H9 (cell line): ENCODE results near the gene KRTAP2-1. TPM values are rescaled to one million over a fixed set of nuclear protein-coding genes. Genes with fewer than 3 reads are reported as not detected.

Experiments used
- DNase-seq: peaks from one replicate; pipeline ENCODE4 v3.0.0-alpha.2; 2017
- H2AFZ ChIP-seq: one replicate; pipeline ENCODE4 v1.6.1; 2013; ENCODE audit warnings: mild to moderate bottlenecking, low read length, control low read depth, moderate library complexity
- H2AK5ac ChIP-seq: 2 replicates; pipeline ENCODE4 v1.6.1; 2013; ENCODE audit warnings: low read length, control low read depth, mixed read lengths; ENCODE audit not compliant: insufficient read length
- H2BK120ac ChIP-seq: one replicate; pipeline ENCODE4 v1.6.1; 2013; ENCODE audit warnings: low read depth, mild to moderate bottlenecking, low read length, control low read depth, inconsistent platforms; ENCODE audit not compliant: poor library complexity, severe bottlenecking
- H2BK12ac ChIP-seq: 2 replicates; pipeline ENCODE4 v1.6.1; 2013; ENCODE audit warnings: low read length, control low read depth, mixed read lengths, low read depth; ENCODE audit not compliant: insufficient read length
- H2BK15ac ChIP-seq: 2 replicates; pipeline ENCODE4 v1.6.1; 2013; ENCODE audit warnings: low read depth, low read length, control low read depth
- H2BK20ac ChIP-seq: one replicate; pipeline ENCODE4 v1.6.1; 2013; ENCODE audit warnings: low read depth, mild to moderate bottlenecking, low read length, control low read depth, inconsistent platforms; ENCODE audit not compliant: poor library complexity, severe bottlenecking
- H2BK5ac ChIP-seq: 2 replicates; pipeline ENCODE4 v1.6.1; 2013; ENCODE audit warnings: low read length, control low read depth, mixed read lengths; ENCODE audit not compliant: insufficient read length
- H3K14ac ChIP-seq: 2 replicates; pipeline ENCODE4 v1.6.1; 2013; ENCODE audit warnings: low read length, control low read depth; ENCODE audit not compliant: insufficient read depth
- H3K18ac ChIP-seq: 2 replicates; pipeline ENCODE4 v1.6.1; 2013; ENCODE audit warnings: low read depth, mild to moderate bottlenecking, mixed read lengths, low read length, control low read depth; ENCODE audit not compliant: insufficient read length
- H3K23ac ChIP-seq: 2 replicates; pipeline ENCODE4 v1.6.1; 2013; ENCODE audit warnings: low read length, control low read depth, mixed read lengths, low read depth; ENCODE audit not compliant: insufficient read length
- H3K23me2 ChIP-seq: 2 replicates; pipeline ENCODE4 v1.6.1; 2013; ENCODE audit warnings: low read depth, mild to moderate bottlenecking, mixed read lengths, low read length, control low read depth; ENCODE audit not compliant: insufficient read length, poor library complexity, severe bottlenecking
- H3K27ac ChIP-seq: 2 replicates; pipeline ENCODE4 v1.5.1; 2013; ENCODE audit warnings: low read length, control low read depth, mixed read lengths, low read depth; ENCODE audit not compliant: insufficient read length
- H3K27me3 ChIP-seq: 2 replicates; pipeline ENCODE4 v1.6.1; 2013; ENCODE audit warnings: low read length, control low read depth, inconsistent platforms; ENCODE audit not compliant: insufficient read depth
- H3K4ac ChIP-seq: 2 replicates; pipeline ENCODE4 v1.6.1; 2013; ENCODE audit warnings: low read depth, mild to moderate bottlenecking, control low read depth, inconsistent platforms, low read length, moderate library complexity
- H3K4me1 ChIP-seq: 2 replicates; pipeline ENCODE4 v1.6.1; 2013; ENCODE audit warnings: low read length, control low read depth, inconsistent platforms; ENCODE audit not compliant: insufficient read depth
- H3K4me2 ChIP-seq: 2 replicates; pipeline ENCODE4 v1.6.1; 2013; ENCODE audit warnings: low read length, control low read depth, mixed read lengths; ENCODE audit not compliant: insufficient read length, insufficient read depth
- H3K56ac ChIP-seq: 2 replicates; pipeline ENCODE4 v1.6.1; 2013; ENCODE audit warnings: low read depth, mild to moderate bottlenecking, mixed read lengths, low read length, control low read depth; ENCODE audit not compliant: insufficient read length
- H3K79me1 ChIP-seq: 2 replicates; pipeline ENCODE4 v1.6.1; 2013; ENCODE audit warnings: low read depth, mild to moderate bottlenecking, moderate library complexity, low read length, control low read depth, inconsistent platforms; ENCODE audit not compliant: insufficient read depth, poor library complexity, severe bottlenecking
- H3K79me2 ChIP-seq: 2 replicates; pipeline ENCODE4 v1.6.1; 2013; ENCODE audit warnings: low read length, control low read depth, inconsistent platforms; ENCODE audit not compliant: insufficient read depth
- H3K9ac ChIP-seq: 2 replicates; pipeline ENCODE4 v1.6.1; 2013; ENCODE audit warnings: low read length, control low read depth, mixed read lengths; ENCODE audit not compliant: insufficient read length; ENCODE audit errors: extremely low read depth
- H3K9me3 ChIP-seq: one replicate; pipeline ENCODE4 v1.6.1; 2013; ENCODE audit warnings: low read depth, low read length, inconsistent platforms; ENCODE audit not compliant: control insufficient read depth
- H3T11ph ChIP-seq: one replicate; pipeline ENCODE4 v1.6.1; 2013; ENCODE audit warnings: mild to moderate bottlenecking, low read length, control low read depth, inconsistent platforms
- H4K20me1 ChIP-seq: one replicate; pipeline ENCODE4 v1.6.1; 2013; ENCODE audit not compliant: control insufficient read depth, insufficient read length, insufficient read depth
- H4K5ac ChIP-seq: 2 replicates; pipeline ENCODE4 v1.6.1; 2013; ENCODE audit warnings: low read depth, mild to moderate bottlenecking, mixed read lengths, low read length, control low read depth; ENCODE audit not compliant: insufficient read length
- H4K8ac ChIP-seq: replicated peaks from 2 replicates; pipeline ENCODE4 v1.6.1; 2013; ENCODE audit warnings: low read length, control low read depth, mixed read lengths, low read depth; ENCODE audit not compliant: insufficient read length
- H4K91ac ChIP-seq: 2 replicates; pipeline ENCODE4 v1.6.1; 2013; ENCODE audit warnings: low read depth, mild to moderate bottlenecking, moderate library complexity, mixed read lengths, low read length, control low read depth; ENCODE audit not compliant: insufficient read length
- H3K27ac Mint-ChIP-seq, 3 experiments: 2 replicates in 2 of 3; 3 replicates in 1 of 3; pipeline ENCODE4 v1.8.0; 2020 to 2021; ENCODE audit warnings: mixed read lengths in 3 of 3, mild to moderate bottlenecking in 1 of 3, moderate library complexity in 1 of 3
- H3K27me3 Mint-ChIP-seq: 2 replicates; pipeline ENCODE4 v1.8.0; 2021; ENCODE audit warnings: low read depth, mild to moderate bottlenecking, moderate library complexity, mixed read lengths
- H3K36me3 Mint-ChIP-seq, 3 experiments: 2 replicates in 2 of 3; 3 replicates in 1 of 3; pipeline ENCODE4 v1.8.0; 2020 to 2021; ENCODE audit warnings: low read depth in 3 of 3, mixed read lengths in 3 of 3; ENCODE audit not compliant: insufficient read depth in 1 of 3
- H3K4me1 Mint-ChIP-seq, 2 experiments: 2 replicates each; pipeline ENCODE4 v1.8.0; 2020; ENCODE audit warnings: mixed read lengths in 2 of 2
- H3K4me3 Mint-ChIP-seq, 2 experiments: 2 replicates in 1 of 2; 3 replicates in 1 of 2; pipeline ENCODE4 v1.8.0; 2020 to 2021; ENCODE audit warnings: mild to moderate bottlenecking in 2 of 2, mixed read lengths in 2 of 2, moderate library complexity in 1 of 2
- H3K9me3 Mint-ChIP-seq, 2 experiments: 2 replicates in 1 of 2; 3 replicates in 1 of 2; pipeline ENCODE4 v1.8.0; 2020; ENCODE audit warnings: mild to moderate bottlenecking in 2 of 2, mixed read lengths in 2 of 2, moderate library complexity in 1 of 2
- WGBS: extraction: QIAGEN DNeasy Blood & Tissue Kit; methylation state at CpG from one replicate; pipeline ENCODE4 v1.1.7; 2013; ENCODE audit warnings: missing lambda C conversion rate, low lambda C conversion rate, mixed read lengths; ENCODE audit not compliant: insufficient read length; ENCODE audit errors: extremely low coverage; 5-methylcytosine and 5-hydroxymethylcytosine counted together
- total RNA-seq: library from RNA; stranded (reverse); gene quantifications from 2 replicates; pipeline ENCODE4 v1.2.1, GENCODE V29; 2021
- TF ChIP-seq, protein P1 (sequence below): fragments of 200-600 bp; sonication (generic); conservative IDR thresholded peaks from 3 replicates; pipeline ENCODE4 v1.8.0; 2021; ENCODE audit warnings: antibody characterized with exemption, mild to moderate bottlenecking

Gene KRTAP2-1
- total RNA-seq, 1 experiment from 2014 or later, result not detected

DNA sequence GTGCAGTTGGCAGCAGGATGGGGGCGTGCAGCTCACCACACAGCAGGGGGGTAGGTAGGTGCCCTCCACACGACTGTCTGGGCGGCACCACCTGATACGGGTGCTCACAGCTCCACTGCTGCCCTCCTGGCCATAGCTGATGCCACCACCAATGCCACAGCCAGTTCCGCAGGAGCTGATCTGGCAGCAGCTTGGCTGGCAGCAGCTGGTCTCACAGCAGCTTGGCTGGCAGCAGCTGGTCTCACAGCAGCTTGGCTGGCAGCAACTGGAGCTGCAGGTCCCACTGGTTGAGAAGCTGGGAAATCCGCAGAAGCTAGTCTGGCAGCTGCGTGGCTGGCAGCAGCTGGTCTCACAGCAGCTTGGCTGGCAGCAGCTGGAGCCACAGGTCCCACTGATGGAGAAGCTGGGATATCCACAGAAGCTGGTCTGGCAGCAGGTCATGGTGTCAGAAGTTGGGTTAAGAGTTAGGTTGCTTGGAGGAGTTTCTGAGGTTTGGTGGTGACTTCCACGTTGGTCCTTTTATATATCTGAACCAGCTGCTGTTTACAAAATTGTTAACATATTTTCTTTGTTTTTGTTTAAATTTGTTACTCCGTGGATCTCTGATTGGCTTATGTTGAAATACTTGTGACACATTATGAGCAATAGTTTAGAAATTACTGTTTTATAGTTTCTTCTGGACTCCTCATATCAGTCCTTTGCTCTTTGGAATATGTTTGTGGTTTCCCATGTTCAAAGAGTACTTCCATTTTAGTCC, 20.2 kb downstream of the KRTAP2-1 start, which contains the start of gene KRTAP1-5:
Gene KRTAP1-5, minus strand, starts transcription at position 494 of the 757 bp plus-strand sequence. Its CDS starts 53 bp downstream, at position 441.
- Histone ChIP-seq H2BK15ac (no peak within 1 kb of the TSS), H3K56ac (no peak within 1 kb of the TSS), H3K27me3 (no peaks in the 10 kb centered on the region), H3K79me1 (no peaks in the 10 kb centered on the region), H3K4ac (no peak within 1 kb of the TSS), H3K79me2 (no peaks in the 10 kb centered on the region), H3K4me2 (no peak within 1 kb of the TSS), H2BK120ac (no peak within 1 kb of the TSS), H3K27ac (no peak within 1 kb of the TSS), H4K91ac (no peak within 1 kb of the TSS), H4K20me1 (no peaks in the 10 kb centered on the region), H2AFZ (no peak within 1 kb of the TSS), H3T11ph (no peak within 1 kb of the TSS), H4K8ac (no peak within 1 kb of the TSS), H2AK5ac (no peak within 1 kb of the TSS), H2BK20ac (no peak within 1 kb of the TSS), H2BK12ac (no peak within 1 kb of the TSS), H3K23me2 (no peaks in the 10 kb centered on the region), H3K18ac (no peak within 1 kb of the TSS), H3K9ac (no peak within 1 kb of the TSS), H3K9me3 (no peaks in the 10 kb centered on the region), H3K14ac (no peak within 1 kb of the TSS; the same call in 1 of the 2 replicates), H4K5ac (no peak within 1 kb of the TSS), H3K4me1 (no peaks in the 10 kb centered on the region), H2BK5ac (no peak within 1 kb of the TSS), H3K23ac (no peak within 1 kb of the TSS)
- no peak for DNase-seq
- H3K4me1 Mint-ChIP-seq, result no peaks in the 10 kb centered on the region
- peaks cover 5% of the 10 kb centered on the region; the same call in 1 of the 2 replicates for H3K27me3 Mint-ChIP-seq
- H3K4me3 Mint-ChIP-seq, result no peak within 1 kb of the TSS
- WGBS, result no CpG with 5 or more reads among the region's 9 CpGs
- peaks cover 0 to 3% of the 10 kb centered on the region in 2 experiments; a peak in 1 of 5 replicates for H3K9me3 Mint-ChIP-seq
- TF ChIP-seq, protein P1, sequence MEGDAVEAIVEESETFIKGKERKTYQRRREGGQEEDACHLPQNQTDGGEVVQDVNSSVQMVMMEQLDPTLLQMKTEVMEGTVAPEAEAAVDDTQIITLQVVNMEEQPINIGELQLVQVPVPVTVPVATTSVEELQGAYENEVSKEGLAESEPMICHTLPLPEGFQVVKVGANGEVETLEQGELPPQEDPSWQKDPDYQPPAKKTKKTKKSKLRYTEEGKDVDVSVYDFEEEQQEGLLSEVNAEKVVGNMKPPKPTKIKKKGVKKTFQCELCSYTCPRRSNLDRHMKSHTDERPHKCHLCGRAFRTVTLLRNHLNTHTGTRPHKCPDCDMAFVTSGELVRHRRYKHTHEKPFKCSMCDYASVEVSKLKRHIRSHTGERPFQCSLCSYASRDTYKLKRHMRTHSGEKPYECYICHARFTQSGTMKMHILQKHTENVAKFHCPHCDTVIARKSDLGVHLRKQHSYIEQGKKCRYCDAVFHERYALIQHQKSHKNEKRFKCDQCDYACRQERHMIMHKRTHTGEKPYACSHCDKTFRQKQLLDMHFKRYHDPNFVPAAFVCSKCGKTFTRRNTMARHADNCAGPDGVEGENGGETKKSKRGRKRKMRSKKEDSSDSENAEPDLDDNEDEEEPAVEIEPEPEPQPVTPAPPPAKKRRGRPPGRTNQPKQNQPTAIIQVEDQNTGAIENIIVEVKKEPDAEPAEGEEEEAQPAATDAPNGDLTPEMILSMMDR, result no peak
- H3K27ac Mint-ChIP-seq, result no peak within 1 kb of the TSS
- no peaks in the 10 kb centered on the region for H3K36me3 Mint-ChIP-seq
